Astrocyte (in vitro differentiated cells and primary cell): ENCODE data around the gene SURF4. TPM values are rescaled to one million over a fixed set of nuclear protein-coding genes. Genes with fewer than 3 reads are reported as not detected.
A peak's percentile ranks its signal among the peaks of the same experiment; 100 is the strongest.

Source experiments
- DNase-seq: peaks from one replicate; pipeline ENCODE4 v3.0.0-alpha.2; 2010; ENCODE audit warnings: low read depth
- FAIRE-seq: peaks from 2 replicates; lab custom pipeline; 2011; peaks lifted over from hg19 to GRCh38; lab: Jason Lieb, UNC
- H2AFZ ChIP-seq: 2 replicates; pipeline ENCODE4 v1.6.0; 2012; ENCODE audit warnings: low read depth, low read length, inconsistent platforms
- H3K27ac ChIP-seq: 2 replicates; pipeline ENCODE4 v1.5.1; 2011; ENCODE audit warnings: low read depth, low read length, inconsistent platforms
- H3K27me3 ChIP-seq: 2 replicates; pipeline ENCODE4 v1.6.0; 2011; ENCODE audit warnings: low read length, inconsistent platforms; ENCODE audit not compliant: insufficient read depth
- H3K36me3 ChIP-seq: 2 replicates; pipeline ENCODE4 v1.5.1; 2011; ENCODE audit warnings: low read length, inconsistent platforms; ENCODE audit not compliant: insufficient read depth
- H3K4me1 ChIP-seq: 2 replicates; pipeline ENCODE4 v1.5.1; 2011; ENCODE audit warnings: low read length, inconsistent platforms; ENCODE audit not compliant: insufficient read depth
- H3K4me2 ChIP-seq: 2 replicates; pipeline ENCODE4 v1.6.0; 2012; ENCODE audit warnings: low read length, inconsistent platforms
- H3K4me3 ChIP-seq: 2 replicates; pipeline ENCODE4 v1.5.1; 2011; ENCODE audit warnings: low read depth, mild to moderate bottlenecking, low read length, inconsistent platforms; ENCODE audit not compliant: insufficient read depth
- H3K79me2 ChIP-seq: 2 replicates; pipeline ENCODE4 v1.6.0; 2012; ENCODE audit warnings: mild to moderate bottlenecking, low read length, inconsistent platforms; ENCODE audit not compliant: insufficient read depth
- H3K9ac ChIP-seq: 2 replicates; pipeline ENCODE4 v1.6.0; 2012; ENCODE audit warnings: mild to moderate bottlenecking, low read length, inconsistent platforms
- H3K9me3 ChIP-seq: 2 replicates; pipeline ENCODE4 v1.5.1; 2012; ENCODE audit warnings: low read depth, mild to moderate bottlenecking, low read length, inconsistent platforms; ENCODE audit not compliant: insufficient read depth
- H4K20me1 ChIP-seq: 2 replicates; pipeline ENCODE4 v1.6.0; 2012; ENCODE audit warnings: low read length, inconsistent platforms; ENCODE audit not compliant: insufficient read depth
- H3K27ac Mint-ChIP-seq: one replicate; pipeline ENCODE4 v1.8.0; 2021; ENCODE audit warnings: mild to moderate bottlenecking, mixed read lengths; ENCODE audit not compliant: unreplicated experiment
- H3K27me3 Mint-ChIP-seq: one replicate; pipeline ENCODE4 v1.8.0; 2021; ENCODE audit warnings: low read depth, mixed read lengths; ENCODE audit not compliant: unreplicated experiment
- H3K36me3 Mint-ChIP-seq: one replicate; pipeline ENCODE4 v1.8.0; 2021; ENCODE audit warnings: low read depth, mixed read lengths; ENCODE audit not compliant: unreplicated experiment
- H3K4me1 Mint-ChIP-seq: one replicate; pipeline ENCODE4 v1.8.0; 2021; ENCODE audit warnings: low read depth, mixed read lengths; ENCODE audit not compliant: unreplicated experiment
- H3K4me3 Mint-ChIP-seq: one replicate; pipeline ENCODE4 v1.8.0; 2021; ENCODE audit warnings: mild to moderate bottlenecking, moderate library complexity, mixed read lengths; ENCODE audit not compliant: unreplicated experiment
- H3K9me3 Mint-ChIP-seq: one replicate; pipeline ENCODE4 v1.8.0; 2021; ENCODE audit warnings: mild to moderate bottlenecking, mixed read lengths; ENCODE audit not compliant: unreplicated experiment
- EZH2 ChIP-seq: IDR thresholded peaks from 2 replicates; pipeline ENCODE4 v1.6.1; 2012; ENCODE audit warnings: mild to moderate bottlenecking, low read length, inconsistent platforms; ENCODE audit not compliant: insufficient read depth
- total RNA-seq: library from RNA; stranded (reverse); gene quantifications from 2 replicates; pipeline ENCODE4 v1.2.1, GENCODE V29; 2021
- TF ChIP-seq, protein P1 (sequence below): IDR thresholded peaks from 2 replicates; pipeline ENCODE4 v1.5.1; 2011; ENCODE audit warnings: low read depth, mild to moderate bottlenecking, inconsistent platforms, low read length, moderate library complexity; ENCODE audit not compliant: insufficient read depth

Gene SURF4
- total RNA-seq, 1 donor from 2014 or later = 338 TPM

GRCh38 chr9:133361507-133362092 lies 14.3 kb downstream of the SURF4 start:
- H3K27ac Mint-ChIP-seq = peak overlapping the region; percentile 75
- H3K36me3 Mint-ChIP-seq = peaks cover 11% of the 10 kb centered on the region
- peaks cover 94% of the 10 kb centered on the region for H4K20me1 ChIP-seq
- no peak overlapping the region for H3K9ac ChIP-seq
- no peaks in the 10 kb centered on the region for H3K9me3 ChIP-seq
- H3K27me3 Mint-ChIP-seq = no peaks in the 10 kb centered on the region
- H3K9me3 Mint-ChIP-seq = no peaks in the 10 kb centered on the region
- DNase-seq = no peak
- H2AFZ ChIP-seq = no peak overlapping the region
- H3K4me3 Mint-ChIP-seq = no peak overlapping the region
- TF ChIP-seq, protein P1, sequence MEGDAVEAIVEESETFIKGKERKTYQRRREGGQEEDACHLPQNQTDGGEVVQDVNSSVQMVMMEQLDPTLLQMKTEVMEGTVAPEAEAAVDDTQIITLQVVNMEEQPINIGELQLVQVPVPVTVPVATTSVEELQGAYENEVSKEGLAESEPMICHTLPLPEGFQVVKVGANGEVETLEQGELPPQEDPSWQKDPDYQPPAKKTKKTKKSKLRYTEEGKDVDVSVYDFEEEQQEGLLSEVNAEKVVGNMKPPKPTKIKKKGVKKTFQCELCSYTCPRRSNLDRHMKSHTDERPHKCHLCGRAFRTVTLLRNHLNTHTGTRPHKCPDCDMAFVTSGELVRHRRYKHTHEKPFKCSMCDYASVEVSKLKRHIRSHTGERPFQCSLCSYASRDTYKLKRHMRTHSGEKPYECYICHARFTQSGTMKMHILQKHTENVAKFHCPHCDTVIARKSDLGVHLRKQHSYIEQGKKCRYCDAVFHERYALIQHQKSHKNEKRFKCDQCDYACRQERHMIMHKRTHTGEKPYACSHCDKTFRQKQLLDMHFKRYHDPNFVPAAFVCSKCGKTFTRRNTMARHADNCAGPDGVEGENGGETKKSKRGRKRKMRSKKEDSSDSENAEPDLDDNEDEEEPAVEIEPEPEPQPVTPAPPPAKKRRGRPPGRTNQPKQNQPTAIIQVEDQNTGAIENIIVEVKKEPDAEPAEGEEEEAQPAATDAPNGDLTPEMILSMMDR = no peak
- no peak for TF ChIP-seq EZH2
- H3K27me3 ChIP-seq = no peaks in the 10 kb centered on the region
- no peak overlapping the region for H3K4me2 ChIP-seq
- no peak overlapping the region for H3K27ac ChIP-seq
- H3K4me1 Mint-ChIP-seq = peaks cover 31% of the 10 kb centered on the region
- H3K36me3 ChIP-seq = peaks cover 53% of the 10 kb centered on the region
- peaks cover 92% of the 10 kb centered on the region for H3K79me2 ChIP-seq
- H3K4me1 ChIP-seq = peaks cover 9% of the 10 kb centered on the region
- no peak overlapping the region for H3K4me3 ChIP-seq
- FAIRE-seq = no peak

DNA sequence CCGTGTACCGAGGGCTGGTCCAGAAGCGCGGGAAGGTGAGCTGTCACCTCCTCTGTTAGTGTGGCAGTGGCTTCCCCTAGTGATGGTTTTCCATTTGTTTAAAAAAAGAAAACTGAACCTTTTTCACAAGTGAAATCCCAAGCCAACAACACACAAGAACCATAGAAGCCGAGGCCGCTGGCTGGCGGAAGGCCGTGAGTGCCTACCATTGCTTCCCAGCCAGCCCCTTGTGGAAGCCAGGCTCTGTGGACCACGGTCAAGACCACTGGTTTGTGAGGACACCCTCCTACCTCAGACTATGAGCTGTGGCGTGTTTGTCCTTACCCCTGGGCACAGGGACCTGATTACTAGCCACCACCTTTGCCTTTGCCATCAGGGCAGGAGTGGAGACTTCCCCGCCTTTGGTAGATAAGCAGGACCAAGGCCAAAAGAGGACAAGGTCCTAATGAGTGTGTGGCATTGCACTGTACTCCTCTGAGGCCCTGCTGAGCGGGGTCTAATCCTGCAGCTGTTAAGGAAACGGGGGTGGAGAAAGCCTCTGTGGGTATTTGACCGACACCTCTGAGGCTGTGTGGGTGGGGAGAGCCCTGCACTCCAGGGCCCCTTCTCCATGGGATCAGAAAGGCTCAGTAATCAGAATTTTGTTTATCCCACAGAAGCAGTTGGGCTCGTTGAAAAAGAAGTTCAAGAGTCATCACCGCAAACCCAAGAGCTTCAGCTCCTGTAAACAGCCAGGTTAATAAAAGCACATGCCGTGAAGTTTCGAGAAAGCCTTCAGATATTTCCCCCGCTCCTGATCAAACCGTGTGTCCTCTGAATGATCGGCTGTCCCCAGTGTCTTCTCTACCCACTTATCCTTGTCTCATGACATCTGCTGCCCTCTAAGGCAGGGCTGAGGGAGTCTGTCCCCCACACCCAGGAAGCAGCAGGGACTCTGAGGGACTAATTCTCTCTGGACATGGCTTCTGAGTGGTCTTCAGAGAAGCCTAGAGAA lies 15.2 kb downstream of the SURF4 start:
- TF ChIP-seq, protein P1 = no peak
- TF ChIP-seq EZH2 = no peak
- no peaks in the 10 kb centered on the region for H3K27me3 Mint-ChIP-seq
- no peaks in the 10 kb centered on the region for H3K9me3 ChIP-seq
- no peak overlapping the region for H3K9ac ChIP-seq
- peaks cover 88% of the 10 kb centered on the region for H4K20me1 ChIP-seq
- peaks cover 31% of the 10 kb centered on the region for H3K4me1 Mint-ChIP-seq
- no peak for DNase-seq
- H3K9me3 Mint-ChIP-seq = no peaks in the 10 kb centered on the region
- peaks cover 11% of the 10 kb centered on the region for H3K36me3 Mint-ChIP-seq
- H3K4me3 ChIP-seq = no peak overlapping the region
- H3K27ac ChIP-seq = no peak overlapping the region
- H3K4me1 ChIP-seq = peaks cover 10% of the 10 kb centered on the region
- peak overlapping the region; percentile 75 for H3K27ac Mint-ChIP-seq
- H3K27me3 ChIP-seq = no peaks in the 10 kb centered on the region
- H2AFZ ChIP-seq = no peak overlapping the region
- FAIRE-seq = no peak
- H3K4me3 Mint-ChIP-seq = no peak overlapping the region
- H3K79me2 ChIP-seq = peaks cover 89% of the 10 kb centered on the region
- H3K4me2 ChIP-seq = no peak overlapping the region
- peaks cover 46% of the 10 kb centered on the region for H3K36me3 ChIP-seq
